Skin of body (tissue), 2 donors: ENCODE data around the gene GNPDA2. TPM values are rescaled to one million over a fixed set of nuclear protein-coding genes. Genes with fewer than 3 reads are reported as not detected.
"Not testable (repeated sequence)": the region's sequence is repeated elsewhere in the genome, so short reads cannot be mapped to it uniquely, and the experiment has no call there.

Source experiments
- DNase-seq: peaks from one replicate; lab custom pipeline; 2025; lab: John Stamatoyannopoulos, UW
- total RNA-seq: library from RNA; depleted of rRNA; stranded (reverse); fragments of >200 nt; gene quantifications from one replicate; pipeline ENCODE4 v1.2.3, GENCODE V29; 2014

GNPDA2 gene
- 20.7 TPM for total RNA-seq

DNA sequence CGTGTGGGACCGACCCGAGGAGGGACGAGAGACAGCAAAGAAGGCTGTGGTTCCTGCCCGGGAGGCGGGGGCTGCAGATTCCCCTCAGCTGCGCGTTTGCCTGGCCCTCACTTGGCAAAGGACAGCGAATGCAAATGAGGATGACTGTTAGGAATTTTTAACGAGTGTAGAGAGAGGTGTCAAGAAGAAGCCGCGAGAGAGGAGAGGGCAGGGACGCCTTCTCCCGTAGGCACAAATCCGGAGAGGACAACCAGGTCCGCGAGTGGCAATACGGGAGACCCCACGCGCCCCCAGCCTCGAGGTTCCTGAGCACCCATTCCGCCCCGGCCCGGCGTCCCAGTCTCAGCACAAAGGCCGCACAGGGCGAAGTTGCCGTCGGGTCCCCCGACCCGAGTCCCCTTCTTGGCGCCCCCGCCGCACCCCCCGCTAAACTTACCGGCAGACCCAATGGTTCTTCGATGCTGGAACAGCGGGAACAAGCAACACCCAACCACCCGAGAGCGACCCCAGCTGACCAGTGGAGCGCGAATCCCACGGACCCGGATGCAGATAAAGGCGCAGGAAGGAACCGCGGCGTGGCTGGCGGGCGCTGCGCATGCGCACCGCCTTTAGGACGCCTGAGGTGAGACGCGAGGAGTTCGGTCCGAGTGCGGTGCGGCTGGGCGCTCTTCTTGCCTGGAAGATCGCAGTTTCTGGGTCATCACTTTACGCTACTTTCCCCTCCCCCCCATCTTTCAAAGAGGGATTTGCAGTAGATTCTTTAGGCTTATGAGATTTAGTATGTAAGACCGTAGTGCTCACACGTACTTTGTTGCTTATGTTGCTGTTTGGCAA lies at the start of gene GNPDA2:
Gene GNPDA2, minus strand, starts transcription at position 519 of the 834 bp plus-strand sequence. CDS start 4,349 bp downstream, outside the sequence.
- peak; percentile 81 for DNase-seq

DNA sequence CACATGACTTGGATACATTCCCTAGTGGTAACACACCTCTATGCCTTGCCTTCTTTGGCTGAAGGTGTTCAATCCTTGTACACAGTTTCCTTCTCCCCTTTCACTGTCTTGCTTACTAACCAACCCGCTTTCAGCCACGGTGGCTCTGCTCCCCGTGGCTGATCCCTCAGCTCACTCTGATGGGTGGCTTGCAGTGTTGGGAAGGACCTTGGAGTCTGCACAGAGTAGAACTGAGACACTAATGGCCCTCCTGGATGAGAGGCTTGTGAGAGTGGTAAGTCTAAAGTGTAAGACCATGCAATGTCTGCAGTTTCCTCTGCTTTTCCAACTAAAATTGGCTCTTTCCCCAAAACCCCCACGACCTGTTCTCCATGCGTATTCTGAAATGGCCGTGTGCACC lies 46.0 kb upstream of the GNPDA2 start:
- no peak for DNase-seq

DNA sequence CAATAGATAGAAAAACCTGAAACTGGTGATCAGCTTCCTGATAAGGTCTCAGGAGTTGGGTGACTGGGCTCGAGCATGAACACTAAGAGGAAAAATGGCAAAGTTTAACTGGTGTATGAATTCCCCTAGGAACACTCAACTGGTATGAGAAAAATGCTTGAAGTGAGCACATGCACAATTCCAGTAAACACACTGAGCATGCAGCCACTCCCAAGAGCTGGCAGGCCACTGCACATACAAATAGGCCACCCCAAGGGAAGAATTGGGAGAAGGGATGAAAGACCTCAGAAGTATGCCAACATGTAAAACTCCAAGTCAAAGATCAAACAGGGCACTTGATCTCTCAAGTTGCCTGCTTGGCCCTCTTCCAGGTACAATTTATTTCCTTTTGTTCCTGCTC lies 45.4 kb upstream of the GNPDA2 start:
- DNase-seq: no peak

DNA sequence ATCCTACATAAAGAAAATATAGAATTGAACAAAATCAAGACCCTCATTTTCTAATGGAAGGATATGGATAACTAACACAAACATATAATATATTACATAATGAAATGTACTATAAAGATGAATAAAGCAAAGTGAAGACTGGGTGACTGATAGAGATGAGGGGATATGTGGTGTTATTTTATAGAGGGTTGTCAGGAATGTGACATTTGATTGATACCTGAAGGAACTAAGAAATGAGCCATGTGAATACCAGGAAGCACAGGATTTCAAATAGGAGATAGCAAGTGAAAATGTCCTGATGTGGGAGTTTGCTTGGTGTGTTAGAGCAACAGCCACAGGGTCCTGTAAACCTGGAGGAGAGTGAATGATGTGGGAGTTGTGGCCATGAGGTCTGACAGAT lies 40.1 kb upstream of the GNPDA2 start:
- DNase-seq: no peak

DNA sequence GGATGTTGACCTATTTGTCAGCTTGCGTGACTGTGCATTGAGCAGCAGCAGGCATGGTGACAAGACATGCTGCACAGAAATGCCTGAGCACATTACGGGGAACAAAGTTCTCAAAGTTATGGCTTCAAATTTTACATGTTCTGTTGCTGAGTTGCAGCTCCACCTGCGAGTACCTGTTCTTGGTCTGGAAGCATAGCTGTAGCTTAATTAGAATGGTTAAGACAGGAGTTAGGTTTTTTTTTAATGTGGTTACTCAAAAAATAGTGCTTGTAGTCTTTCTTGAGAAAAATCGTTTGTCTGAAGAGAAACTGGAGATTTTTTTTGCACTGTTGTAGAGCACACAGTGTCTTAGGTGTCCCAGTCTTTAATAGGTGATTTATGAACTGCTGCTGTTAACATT lies 38.8 kb upstream of the GNPDA2 start:
- no peak for DNase-seq

DNA sequence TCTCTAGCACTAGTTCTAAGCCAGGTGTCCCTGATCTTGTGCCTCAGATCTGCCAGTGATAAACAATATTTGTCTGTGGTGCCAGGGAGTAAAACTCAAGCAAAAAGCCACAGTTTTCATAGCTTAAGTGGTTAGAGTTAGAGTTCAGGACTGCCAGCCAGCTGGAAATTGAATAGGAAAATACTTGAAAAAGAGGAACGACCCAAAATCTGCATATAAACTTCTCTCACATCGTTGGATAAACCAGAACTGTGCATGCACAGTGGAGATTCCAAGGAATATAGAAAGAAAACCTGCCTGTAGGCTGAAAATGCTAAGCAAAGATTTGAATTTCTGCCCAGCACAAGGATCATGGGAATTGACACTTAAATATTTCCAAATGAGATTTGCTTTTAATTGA lies 35.0 kb upstream of the GNPDA2 start:
- no peak for DNase-seq

DNA sequence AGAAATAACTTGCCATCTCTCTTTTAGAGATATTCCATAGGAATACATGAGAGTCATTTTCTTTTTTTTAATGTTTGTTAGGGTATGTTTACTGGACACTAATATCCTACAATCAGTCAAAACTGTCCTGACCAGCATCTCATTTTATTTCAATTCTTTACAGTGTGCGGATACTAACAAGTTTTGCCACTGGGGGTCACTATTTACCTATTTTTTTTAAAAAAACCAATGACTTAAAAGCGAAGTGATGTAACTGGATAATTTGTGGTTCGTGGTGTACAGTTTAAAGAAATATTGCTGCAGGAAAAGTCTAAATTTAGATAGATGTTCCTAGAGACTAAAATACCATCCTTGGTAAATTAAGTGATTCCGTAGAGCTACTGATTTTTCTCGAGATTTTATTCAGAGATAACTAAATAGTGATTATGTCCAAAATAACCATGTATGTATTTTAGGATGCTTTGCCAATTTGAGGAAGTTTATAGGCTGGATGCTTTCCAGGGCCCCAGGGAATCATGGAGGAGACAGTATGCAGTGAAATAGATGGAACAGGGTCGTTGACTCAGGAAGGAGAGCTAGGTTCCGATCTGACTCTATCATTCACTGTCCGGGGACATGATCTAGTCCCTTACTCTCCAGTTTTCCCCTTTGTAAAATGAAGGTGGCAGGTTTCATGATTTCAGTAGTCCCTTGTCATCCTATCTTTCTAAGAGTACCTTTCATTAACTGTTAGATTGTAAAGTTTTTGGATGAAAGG lies 34.0 kb upstream of the GNPDA2 start:
- DNase-seq: peak; percentile 3

DNA sequence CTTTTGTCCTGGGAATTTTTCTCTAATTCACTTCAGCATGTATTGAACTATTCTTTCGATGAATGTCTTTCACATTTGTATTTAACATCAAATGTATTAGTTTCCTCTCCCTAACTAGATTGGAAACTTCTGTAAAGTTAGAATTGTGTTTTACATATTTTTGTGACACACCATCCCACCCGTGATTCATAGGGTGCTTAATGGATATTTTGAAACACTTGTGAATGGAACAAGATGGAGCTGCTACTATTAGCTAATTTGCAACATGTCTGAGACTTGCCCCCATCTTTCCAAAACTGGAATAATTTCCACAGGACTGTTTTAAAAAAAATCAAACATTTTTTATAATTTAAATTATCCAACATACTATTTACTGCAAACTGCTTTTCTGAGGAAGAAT lies 30.2 kb upstream of the GNPDA2 start:
- DNase-seq: no peak

DNA sequence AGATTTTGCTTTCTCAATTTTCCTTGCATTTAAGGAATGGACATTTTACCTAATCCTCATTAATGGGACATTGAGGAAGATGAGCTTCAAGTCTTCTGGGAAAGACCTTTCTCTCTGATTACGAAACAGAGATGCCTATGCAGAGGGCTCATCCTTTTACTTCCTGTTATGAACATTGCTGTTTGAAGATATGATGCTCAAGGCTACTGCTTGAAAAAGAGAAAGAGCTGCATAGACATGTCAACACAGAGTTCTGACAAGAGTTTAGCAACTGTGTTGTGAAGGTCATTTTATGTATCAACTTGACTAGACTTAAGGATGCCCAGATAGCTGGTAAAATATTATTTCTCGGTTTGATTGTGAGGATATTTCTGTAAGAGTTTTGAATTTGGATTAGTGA lies 13.8 kb upstream of the GNPDA2 start:
- DNase-seq: no peak

DNA sequence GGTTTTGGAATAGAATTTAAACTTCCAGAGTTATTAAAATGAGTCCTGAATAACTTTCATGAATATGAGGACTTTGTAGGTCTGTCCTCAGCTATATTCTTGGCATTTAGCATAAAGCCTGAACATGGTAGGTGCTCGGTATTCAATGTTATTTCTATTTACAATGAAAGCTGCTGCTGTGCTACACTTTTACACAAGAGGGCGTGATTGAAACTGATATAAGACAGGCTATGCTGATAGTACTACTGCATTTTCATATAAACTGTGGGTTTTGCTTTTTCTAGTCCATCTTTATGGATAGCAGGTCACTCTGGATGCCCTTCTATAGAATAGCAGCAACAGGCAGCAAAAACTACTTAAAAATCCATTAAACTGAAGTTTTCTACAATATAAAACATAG lies 12.3 kb upstream of the GNPDA2 start:
- DNase-seq: no peak

DNA sequence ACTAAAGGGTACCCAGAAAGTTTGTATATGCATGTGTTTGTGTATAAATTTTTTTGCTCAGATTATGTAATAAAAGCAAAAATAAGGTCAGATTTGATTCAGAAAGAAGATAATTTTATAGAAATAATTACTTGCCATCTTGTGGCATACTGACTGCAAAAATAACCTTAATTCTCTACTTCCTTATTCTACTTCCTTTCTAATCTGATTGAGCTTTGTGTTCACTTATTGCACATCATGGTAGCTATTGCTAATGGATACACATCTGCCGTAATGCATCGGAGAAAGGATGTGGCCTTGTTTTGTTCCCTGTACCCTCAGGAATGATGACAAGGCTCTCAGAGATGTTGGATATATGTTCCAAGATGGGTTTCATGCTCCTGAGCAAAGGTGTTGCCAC lies 10.5 kb upstream of the GNPDA2 start:
- no peak for DNase-seq

DNA sequence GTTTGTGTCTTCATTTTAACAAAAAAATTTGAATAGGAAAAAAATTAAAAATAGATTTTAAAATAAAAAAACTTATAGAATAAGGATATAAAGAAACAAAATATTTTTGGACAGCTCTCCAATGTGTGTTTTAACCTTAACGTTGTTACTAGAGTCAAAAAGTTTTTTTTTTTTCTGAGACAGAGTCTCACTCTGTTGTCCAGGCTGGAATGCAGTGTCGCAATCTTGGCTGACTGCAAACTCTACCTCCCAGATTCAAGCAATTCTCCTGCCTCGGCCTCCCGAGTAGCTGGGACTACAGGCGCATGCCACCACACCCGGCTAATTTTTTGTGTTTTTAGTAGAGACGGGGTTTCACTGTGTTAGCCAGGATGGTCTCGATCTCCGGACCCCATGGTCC lies 2.3 kb upstream of the GNPDA2 start:
- not testable (repeated sequence) for DNase-seq

DNA sequence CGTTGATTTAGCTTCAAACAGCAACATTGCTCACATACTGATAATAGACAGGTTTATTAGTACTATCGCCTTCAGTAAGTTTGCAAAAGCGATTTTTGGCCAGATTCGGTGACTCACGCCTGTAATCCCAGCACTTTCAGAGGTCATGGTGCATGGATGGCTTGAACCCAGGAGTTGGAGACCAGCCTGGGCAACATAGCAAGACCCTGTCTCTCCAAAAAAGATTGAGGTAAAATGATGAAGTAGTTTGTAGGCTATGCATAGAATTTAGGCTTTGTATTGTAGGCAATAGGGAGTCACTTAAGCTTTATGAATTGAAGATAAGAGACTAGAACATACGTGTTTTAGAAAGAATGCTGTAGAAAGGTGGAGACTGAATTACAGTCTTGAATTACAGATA lies 1.1 kb upstream of the GNPDA2 start:
- DNase-seq: no peak

DNA sequence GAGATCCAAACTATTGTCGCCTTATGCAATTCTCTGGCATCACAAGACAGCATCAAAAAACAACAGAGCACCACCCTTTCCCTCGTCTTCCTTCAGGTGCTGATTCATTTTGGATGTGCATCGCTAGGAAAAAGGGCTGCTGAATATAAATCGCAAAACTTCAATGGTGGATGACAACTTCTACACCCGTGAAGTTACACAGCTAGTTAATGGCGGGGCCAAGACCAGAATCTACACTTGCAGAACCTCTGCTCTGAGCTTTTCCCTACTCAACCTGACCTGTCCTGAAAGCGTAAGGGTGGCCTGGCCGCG lies 674 bp downstream of the GNPDA2 start:
- DNase-seq: peak; percentile 48

DNA sequence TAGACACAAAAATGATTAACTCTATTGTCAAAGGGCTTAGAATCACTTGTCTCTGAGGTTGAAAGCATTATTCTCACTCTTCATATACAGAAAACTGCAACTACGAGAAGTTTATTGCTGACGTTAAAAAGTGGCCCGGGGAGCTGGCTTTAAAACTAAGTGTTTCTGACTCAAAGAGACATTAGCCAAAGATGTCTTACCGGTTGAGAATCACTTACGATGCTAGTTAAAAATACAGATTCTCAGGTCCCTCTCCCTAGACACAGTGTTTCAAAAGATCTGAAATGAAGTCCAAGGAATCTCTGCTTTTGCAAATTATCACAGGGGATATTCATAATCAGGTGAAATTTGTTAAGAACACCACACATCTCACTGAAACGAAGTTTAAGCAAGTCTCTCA lies 1.2 kb downstream of the GNPDA2 start:
- no peak for DNase-seq

DNA sequence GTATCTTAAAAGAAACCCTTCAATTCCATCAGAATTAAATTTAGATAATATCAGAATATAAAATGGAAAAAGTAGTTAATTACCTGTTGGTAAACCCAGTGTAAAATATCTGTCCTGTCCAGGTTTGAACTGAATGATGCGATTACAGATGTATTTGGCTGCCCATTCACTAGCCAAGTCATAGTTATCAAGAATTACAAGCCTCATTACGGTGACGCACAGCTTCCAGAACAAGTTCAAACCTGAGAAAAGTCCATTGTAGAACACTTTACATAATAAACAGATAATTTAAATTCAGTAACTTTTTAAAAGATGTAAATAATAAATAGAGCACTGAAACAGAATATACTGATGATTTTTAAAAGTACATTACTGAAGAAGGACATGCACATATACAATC lies 4.4 kb downstream of the GNPDA2 start:
- DNase-seq: no peak

DNA sequence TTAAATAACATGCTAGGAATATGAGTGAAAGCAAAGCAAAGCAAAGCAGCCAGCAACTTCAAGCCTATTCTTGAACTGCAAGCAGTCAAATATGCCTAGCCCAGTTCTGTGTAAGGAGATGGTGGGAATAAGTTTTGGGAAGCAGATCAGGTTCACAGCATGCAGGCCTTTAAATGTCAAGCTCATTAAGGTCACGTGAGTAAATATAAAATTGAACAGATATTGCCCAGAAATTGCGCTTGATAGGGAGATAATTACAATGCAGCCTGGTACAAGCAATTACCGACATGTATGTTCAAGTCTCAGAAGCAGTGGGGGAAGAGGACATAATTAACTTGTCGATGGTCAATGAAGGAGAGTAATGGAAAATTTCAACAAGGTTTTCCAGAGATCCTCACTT lies 6.0 kb downstream of the GNPDA2 start:
- no peak for DNase-seq

DNA sequence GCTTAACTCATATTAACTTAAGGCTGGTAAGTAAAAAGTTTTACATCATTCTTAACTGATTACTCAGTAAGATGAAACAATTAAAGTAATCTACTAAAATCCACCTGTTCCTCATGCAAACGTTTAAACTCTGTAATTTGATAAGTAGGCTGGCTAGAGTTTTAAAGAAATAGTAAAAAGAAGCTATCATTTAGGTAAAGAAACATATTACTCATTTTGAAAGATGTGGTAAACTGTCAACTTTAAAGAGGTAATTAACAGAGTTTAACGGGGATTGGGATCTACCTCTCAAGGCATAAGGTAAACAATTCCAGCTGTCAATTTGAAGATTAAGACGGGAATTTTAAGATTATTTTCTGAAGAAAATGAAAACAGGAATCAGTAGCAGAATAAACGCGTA lies 9.8 kb downstream of the GNPDA2 start:
- no peak for DNase-seq

DNA sequence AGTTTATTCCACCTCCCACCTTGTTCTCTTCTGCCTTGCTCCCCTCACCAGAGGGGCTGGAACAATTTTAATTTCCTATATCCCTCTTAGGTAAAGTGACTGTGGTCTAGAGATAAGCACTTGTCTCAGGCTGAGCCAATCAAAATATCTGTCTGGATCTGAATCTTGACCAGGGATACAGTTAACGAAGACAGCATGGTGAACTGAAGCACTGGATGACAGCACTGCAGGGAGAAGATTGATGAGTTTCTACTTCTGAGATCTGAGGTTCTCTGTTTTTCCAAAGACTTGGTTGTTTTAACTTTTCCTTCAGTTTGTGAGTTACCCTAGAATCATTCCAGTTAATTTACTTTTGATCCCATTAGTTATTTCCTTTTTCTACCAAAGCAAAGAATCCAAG lies 13.2 kb downstream of the GNPDA2 start:
- DNase-seq: no peak

DNA sequence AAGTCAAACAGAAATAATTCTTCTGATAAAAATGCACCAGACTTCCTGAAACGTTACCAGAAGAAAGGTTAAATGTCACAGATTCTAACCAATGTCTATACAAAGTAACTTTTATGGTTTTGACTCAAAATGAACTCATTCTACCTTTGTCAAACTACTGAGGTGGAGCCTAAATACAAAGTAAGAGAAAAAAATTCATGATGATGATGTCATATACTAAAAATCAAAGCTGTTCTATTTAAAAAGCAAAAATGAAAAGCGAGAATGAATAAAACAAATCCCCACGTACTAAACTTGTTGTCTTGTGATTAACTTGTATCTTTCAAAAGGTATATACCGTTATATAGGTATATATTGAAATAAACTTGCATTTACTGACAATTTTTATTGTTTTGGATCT lies 21.7 kb downstream of the GNPDA2 start:
- no peak for DNase-seq

DNA sequence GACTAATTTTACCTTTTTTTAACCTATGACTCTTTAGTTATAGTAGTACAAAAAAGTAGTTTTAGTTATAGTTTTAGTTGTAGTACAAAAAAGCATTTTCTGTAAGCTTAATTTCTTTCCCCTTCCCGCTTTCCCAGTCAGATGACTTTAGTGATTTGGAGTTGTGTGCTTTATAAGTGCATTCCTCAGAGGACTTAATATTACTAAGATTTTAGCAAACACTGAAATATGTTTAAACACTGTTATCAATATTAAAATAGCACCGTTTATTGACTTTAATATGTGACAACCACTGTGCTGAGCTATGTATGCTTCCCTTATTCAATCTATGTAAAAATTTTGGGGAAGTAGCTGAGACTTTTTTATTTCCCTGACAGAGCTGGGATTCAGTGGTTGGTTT lies 25.3 kb downstream of the GNPDA2 start:
- DNase-seq: no peak

DNA sequence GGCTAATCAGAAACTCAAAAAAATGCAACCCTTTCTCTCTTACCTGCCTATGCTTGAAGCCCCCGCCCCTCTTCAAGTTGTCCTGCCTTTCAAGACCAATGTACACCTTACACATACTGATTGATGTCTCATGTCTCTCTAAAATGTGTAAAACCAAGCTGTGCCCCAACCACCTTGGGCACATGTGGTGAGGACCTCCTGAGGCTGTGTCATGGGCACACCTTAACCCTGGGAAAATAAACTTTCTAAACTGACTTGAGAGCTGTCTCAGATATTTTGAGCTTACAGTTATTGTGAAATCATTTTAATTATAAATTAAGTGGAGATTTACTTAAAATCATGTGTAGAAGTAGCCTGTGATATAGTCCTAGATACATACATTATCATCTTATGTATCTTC lies 25.9 kb downstream of the GNPDA2 start:
- DNase-seq: no peak

DNA sequence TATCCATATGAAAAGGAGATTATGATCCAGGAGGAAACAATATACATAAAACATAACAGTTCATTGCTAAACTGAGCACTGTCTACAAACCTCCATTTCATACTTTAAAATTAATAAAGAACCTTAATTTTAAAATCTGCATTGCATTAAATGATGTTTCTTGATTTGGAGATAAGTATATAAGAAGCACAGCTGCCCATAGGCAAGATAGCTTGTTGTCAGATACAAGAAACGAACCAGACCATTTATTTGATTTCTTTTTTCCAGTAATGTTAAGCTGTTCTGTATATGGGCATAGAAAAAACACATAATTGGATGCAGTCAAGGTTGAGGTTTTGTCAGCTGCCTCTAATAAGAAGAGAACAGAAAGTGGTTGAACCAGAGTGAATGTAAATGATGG lies 41.7 kb downstream of the GNPDA2 start:
- no peak for DNase-seq
